ENCODE data around the gene CACNA2D3.
A peak's percentile ranks its signal among the peaks of the same experiment; 100 is the strongest.

Gene CACNA2D3

DNA sequence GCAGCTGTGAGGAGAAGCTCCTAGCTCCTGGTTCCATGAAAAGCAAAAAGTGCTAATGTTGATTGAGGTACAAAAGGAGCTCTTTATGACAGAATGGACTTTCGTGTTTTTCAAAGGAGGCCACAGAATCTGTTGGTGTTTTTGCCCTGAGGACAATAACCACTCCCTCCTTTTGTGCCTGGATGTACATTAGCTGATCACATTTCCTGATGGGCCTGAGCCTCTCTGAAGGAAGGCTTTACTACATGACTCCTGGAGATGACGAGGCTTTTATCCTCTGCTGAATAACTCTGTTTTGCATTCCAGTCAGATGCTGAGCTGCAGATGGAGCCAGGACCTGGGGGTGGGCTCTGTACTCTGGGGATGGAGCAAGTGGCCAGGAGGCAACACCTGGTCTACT is 301.9 kb downstream of the CACNA2D3 start:
- DNase-seq (ENCODE audit: low read depth, low spot score): no peak
- Histone ChIP-seq H3K9ac (ENCODE audit: insufficient read length) (no peak overlapping the region), H3K4me3 (no peak overlapping the region), H3K9me3 (ENCODE audit: low read depth, low read length) (no peaks in the 10 kb centered on the region), H3K36me3 (ENCODE audit: insufficient read depth, low read length) (no peaks in the 10 kb centered on the region), H3K27ac (no peak overlapping the region)
- no peak for TF ChIP-seq FOXP2 (optimal IDR thresholded peaks at IDR 0.05; ENCODE audit: control extremely low read depth, extremely low read length, insufficient read depth)
- TF ChIP-seq POLR2AphosphoS5 (IDR thresholded peaks at IDR 0.05; ENCODE audit: borderline replicate concordance, low read depth, low read length): no peak
- TF ChIP-seq EZH2 (IDR thresholded peaks at IDR 0.05): no peak

DNA sequence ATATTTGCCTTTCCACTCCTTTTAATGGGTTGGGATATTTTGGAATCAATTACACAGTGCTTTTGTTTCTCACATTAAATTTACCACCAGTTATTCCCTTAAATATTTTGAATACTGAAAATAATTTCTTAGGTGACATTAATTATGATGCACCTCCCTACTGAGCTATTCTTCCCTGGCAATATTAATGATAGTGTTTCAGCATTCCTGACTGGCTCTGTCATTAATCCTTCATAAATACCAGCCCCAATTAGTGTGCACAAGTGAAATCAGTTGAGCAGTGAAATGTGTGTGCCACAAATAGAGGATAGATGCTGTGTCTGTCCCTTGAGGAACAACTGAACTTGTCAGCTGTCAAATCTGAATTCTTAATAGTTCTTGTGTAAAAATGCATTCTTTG is 304.0 kb downstream of the CACNA2D3 start:
- Histone ChIP-seq H3K4me3 (no peak overlapping the region), H3K9me3 (ENCODE audit: low read depth, low read length) (no peaks in the 10 kb centered on the region), H3K36me3 (ENCODE audit: insufficient read depth, low read length) (no peaks in the 10 kb centered on the region), H3K9ac (ENCODE audit: insufficient read length) (no peak overlapping the region), H3K27ac (no peak overlapping the region)
- TF ChIP-seq POLR2AphosphoS5 (IDR thresholded peaks at IDR 0.05; ENCODE audit: borderline replicate concordance, low read depth, low read length): no peak
- TF ChIP-seq FOXP2 (optimal IDR thresholded peaks at IDR 0.05; ENCODE audit: control extremely low read depth, extremely low read length, insufficient read depth): no peak
- TF ChIP-seq EZH2 (IDR thresholded peaks at IDR 0.05): no peak
- no peak for DNase-seq (ENCODE audit: low read depth, low spot score)

DNA sequence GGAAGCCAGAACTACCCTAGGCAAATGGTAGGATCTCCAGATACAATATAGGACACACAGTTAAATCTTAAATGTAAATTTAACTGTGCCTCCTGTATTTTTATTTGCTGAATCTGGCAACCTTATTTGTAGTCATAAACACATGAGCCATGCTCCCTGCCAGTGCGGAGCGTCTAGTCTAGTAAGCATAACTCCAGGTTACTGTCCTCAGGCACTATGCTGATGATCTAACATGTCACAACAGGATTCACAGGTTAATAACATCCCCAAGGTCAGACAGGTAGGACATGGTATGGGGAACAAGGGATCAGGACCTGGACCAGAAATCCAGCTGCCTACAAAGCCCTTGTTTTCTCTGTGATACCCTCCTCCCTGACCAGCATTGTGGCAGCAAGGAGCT is 305.1 kb downstream of the CACNA2D3 start:
- Histone ChIP-seq H3K36me3 (ENCODE audit: insufficient read depth, low read length) (no peaks in the 10 kb centered on the region), H3K9ac (ENCODE audit: insufficient read length) (no peak overlapping the region), H3K27ac (no peak overlapping the region), H3K9me3 (ENCODE audit: low read depth, low read length) (no peaks in the 10 kb centered on the region), H3K4me3 (no peak overlapping the region)
- TF ChIP-seq FOXP2 (optimal IDR thresholded peaks at IDR 0.05; ENCODE audit: control extremely low read depth, extremely low read length, insufficient read depth) (no peak), POLR2AphosphoS5 (IDR thresholded peaks at IDR 0.05; ENCODE audit: borderline replicate concordance, low read depth, low read length) (no peak), EZH2 (IDR thresholded peaks at IDR 0.05) (no peak)
- DNase-seq (ENCODE audit: low read depth, low spot score): no peak

DNA sequence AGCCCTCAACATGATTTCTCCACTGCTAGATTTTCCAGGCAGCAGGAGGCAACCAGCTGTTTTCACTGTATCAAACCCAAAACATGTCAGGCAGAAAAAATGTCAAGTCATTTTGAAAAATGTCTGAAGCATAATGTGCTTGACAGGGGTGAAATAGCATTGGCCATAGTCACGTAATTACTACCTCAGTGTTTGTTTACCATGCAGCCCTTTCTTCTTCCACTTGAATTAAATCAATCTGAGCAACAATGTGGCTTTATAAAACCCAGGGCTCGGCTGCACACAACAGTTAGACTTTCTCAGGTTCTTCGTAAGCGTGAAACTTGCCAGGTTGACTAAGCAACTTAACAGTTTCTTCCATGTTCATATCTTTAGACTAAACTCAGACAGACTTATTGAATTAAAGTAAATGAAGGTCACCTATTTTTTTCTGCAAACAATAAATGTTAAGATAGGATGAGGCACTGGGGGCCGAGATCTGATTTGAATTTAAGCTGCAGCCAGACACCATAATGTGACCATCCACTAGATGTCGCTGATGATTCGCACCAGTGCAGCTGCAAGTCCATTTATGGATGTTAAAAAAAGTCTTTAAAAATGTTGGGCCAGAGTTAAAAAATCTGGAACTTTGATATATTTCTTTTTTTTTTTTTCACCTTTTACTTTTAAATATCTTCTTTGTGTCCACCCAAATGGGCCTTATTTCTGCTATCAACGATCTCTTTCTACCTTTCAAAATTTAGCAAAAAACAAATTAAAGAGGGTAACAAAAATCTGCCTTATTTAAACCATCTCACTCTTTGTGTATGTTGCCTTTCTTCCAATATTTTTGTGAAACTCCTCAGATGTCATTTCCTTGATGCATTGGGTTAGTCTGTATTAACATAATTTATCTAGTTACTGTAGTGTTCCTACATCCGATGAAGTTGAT is 305.9 kb downstream of the CACNA2D3 start:
- Histone ChIP-seq H3K9me3 (ENCODE audit: low read depth, low read length) (no peaks in the 10 kb centered on the region), H3K9ac (ENCODE audit: insufficient read length) (no peak overlapping the region), H3K36me3 (ENCODE audit: insufficient read depth, low read length) (no peaks in the 10 kb centered on the region), H3K27ac (no peak overlapping the region), H3K4me3 (no peak overlapping the region)
- TF ChIP-seq EZH2 (IDR thresholded peaks at IDR 0.05): no peak
- peak; percentile 34 for DNase-seq (ENCODE audit: low read depth, low spot score)

DNA sequence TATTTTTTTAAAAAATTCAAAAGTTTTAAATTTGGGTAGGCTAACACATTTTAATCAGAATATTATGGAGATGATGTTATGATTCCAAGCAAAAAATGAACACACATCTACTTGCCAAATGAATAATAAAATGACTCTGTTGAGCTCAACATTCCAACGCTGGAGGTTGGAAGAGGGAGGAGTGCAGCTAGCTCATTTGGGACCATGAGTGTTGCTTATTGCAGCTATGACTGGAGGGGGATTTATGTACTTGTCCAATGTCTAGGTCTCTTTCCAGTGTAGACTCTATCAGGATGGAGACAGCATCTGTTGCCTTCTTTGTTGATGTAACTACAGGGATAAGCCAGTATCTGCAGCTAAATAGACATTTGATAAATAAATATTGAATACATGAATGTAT is 310.6 kb downstream of the CACNA2D3 start:
- H3K27ac ChIP-seq: no peak overlapping the region
- H3K9ac ChIP-seq (ENCODE audit: insufficient read length): no peak overlapping the region
- H3K4me3 ChIP-seq: no peak overlapping the region
- no peak for DNase-seq (ENCODE audit: low read depth, low spot score)
- no peaks in the 10 kb centered on the region for H3K36me3 ChIP-seq (ENCODE audit: insufficient read depth, low read length)
- no peaks in the 10 kb centered on the region for H3K9me3 ChIP-seq (ENCODE audit: low read depth, low read length)
- TF ChIP-seq POLR2AphosphoS5 (IDR thresholded peaks at IDR 0.05; ENCODE audit: borderline replicate concordance, low read depth, low read length) (no peak), FOXP2 (optimal IDR thresholded peaks at IDR 0.05; ENCODE audit: control extremely low read depth, extremely low read length, insufficient read depth) (no peak), EZH2 (IDR thresholded peaks at IDR 0.05) (no peak)

DNA sequence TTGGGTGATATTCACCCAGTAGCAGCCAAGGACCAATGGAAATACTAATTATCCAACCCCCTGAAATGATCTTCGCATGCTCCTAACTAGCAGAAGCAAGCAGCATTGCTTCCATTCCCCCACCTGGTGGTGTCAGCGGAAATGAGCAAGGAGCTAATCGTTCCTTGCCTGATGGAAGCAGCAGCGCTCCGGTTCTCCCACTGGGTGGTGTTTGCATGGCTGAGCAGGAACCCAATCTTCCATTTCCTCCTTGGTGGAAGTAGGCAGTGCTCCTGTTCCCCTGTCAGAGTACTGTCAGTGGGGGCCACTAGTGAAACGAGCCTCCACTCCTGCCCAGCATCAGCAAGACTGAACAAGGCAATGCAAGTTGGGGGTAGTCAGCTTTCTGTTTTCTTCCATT is 311.5 kb downstream of the CACNA2D3 start:
- Histone ChIP-seq H3K4me3 (no peak overlapping the region), H3K27ac (no peak overlapping the region), H3K36me3 (ENCODE audit: insufficient read depth, low read length) (no peaks in the 10 kb centered on the region), H3K9me3 (ENCODE audit: low read depth, low read length) (no peaks in the 10 kb centered on the region), H3K9ac (ENCODE audit: insufficient read length) (no peak overlapping the region)
- DNase-seq (ENCODE audit: low read depth, low spot score): no peak
- TF ChIP-seq EZH2 (IDR thresholded peaks at IDR 0.05) (no peak), FOXP2 (optimal IDR thresholded peaks at IDR 0.05; ENCODE audit: control extremely low read depth, extremely low read length, insufficient read depth) (no peak), POLR2AphosphoS5 (IDR thresholded peaks at IDR 0.05; ENCODE audit: borderline replicate concordance, low read depth, low read length) (no peak)

DNA sequence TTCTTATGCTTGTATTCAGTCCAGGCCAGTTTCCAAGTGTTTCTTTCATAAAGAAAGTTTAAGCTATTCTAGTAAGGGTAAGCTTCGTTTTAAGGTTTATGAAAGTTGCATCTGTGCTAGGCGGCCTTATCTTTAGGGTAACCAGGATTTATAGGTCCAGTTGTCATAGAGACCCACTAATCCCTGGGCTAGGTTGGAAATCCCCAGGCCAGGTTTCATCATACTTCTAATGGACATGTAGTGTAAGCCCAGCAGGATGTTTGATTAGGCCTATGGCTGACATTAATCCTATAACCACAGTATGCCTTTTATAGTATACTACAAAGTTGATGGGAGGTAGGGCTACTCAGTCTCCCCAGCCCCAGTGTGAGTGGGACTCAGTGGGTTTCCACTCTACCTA is 312.4 kb downstream of the CACNA2D3 start:
- no peak overlapping the region for H3K4me3 ChIP-seq

DNA sequence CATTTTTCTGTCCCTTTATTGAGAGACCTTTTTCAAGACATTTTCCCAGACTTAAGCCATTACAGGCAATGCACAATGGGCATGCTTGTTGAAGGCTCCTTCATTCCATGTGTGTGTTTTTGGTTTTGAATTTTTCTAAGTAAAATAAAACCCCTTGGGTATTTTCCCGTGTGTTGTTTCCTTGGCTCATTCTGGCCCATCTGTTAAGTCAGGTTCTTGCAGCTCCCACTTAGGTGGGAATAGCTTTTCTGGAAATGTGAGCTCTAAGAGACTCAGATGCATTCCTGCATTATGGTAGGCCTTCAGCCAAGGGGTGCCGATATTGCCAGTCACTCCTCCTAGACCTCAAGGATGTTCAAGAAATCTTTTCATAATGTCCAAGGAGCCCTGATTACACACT is 314.9 kb downstream of the CACNA2D3 start:
- no peak overlapping the region for H3K4me3 ChIP-seq
- no peak for TF ChIP-seq POLR2AphosphoS5 (IDR thresholded peaks at IDR 0.05; ENCODE audit: borderline replicate concordance, low read depth, low read length)
- no peaks in the 10 kb centered on the region for H3K36me3 ChIP-seq (ENCODE audit: insufficient read depth, low read length)
- no peak for DNase-seq (ENCODE audit: low read depth, low spot score)
- no peak overlapping the region for H3K27ac ChIP-seq
- H3K9ac ChIP-seq (ENCODE audit: insufficient read length): no peak overlapping the region
- no peaks in the 10 kb centered on the region for H3K9me3 ChIP-seq (ENCODE audit: low read depth, low read length)

More for the DNA sequence above, 312.4 kb downstream of the CACNA2D3 start:
- TF ChIP-seq POLR2AphosphoS5 (IDR thresholded peaks at IDR 0.05; ENCODE audit: borderline replicate concordance, low read depth, low read length) (no peak), EZH2 (IDR thresholded peaks at IDR 0.05) (no peak), FOXP2 (optimal IDR thresholded peaks at IDR 0.05; ENCODE audit: control extremely low read depth, extremely low read length, insufficient read depth) (no peak)
- Histone ChIP-seq H3K9ac (ENCODE audit: insufficient read length) (no peak overlapping the region), H3K36me3 (ENCODE audit: insufficient read depth, low read length) (no peaks in the 10 kb centered on the region), H3K9me3 (ENCODE audit: low read depth, low read length) (no peaks in the 10 kb centered on the region), H3K27ac (no peak overlapping the region)
- DNase-seq (ENCODE audit: low read depth, low spot score): no peak
